ENCODE data around the gene NBPF9.
A peak's percentile ranks its signal among the peaks of the same experiment; 100 is the strongest.
"Not testable (repeated sequence)": the region's sequence is repeated elsewhere in the genome, so short reads cannot be mapped to it uniquely, and the experiment has no call there.

The NBPF9 gene

GRCh38 chr1:149103109-149104081, at the start of gene NBPF9:
NBPF9 (minus strand) TSS chr1:149103551; CDS start chr1:149082139, 21,412 bp downstream.
- peak; percentile 51 for DNase-seq

- not testable (repeated sequence) for DNase-seq
These were observed 46.6 kb upstream of the NBPF9 start for GRCh38 chr1:149149909-149150308.

- DNase-seq: not testable (repeated sequence)
These were observed 34.2 kb upstream of the NBPF9 start for GRCh38 chr1:149137585-149137984.

GRCh38 chr1:149130938-149131337, 27.6 kb upstream of the NBPF9 start:
- DNase-seq: not testable (repeated sequence)

- DNase-seq: not testable (repeated sequence)
These were observed 25.9 kb upstream of the NBPF9 start for GRCh38 chr1:149129245-149129644.

GRCh38 chr1:149126555-149127145, 23.3 kb upstream of the NBPF9 start:
- DNase-seq: not testable (repeated sequence)

GRCh38 chr1:149123948-149124926, 20.9 kb upstream of the NBPF9 start:
- not testable (repeated sequence) for DNase-seq

- DNase-seq: not testable (repeated sequence)
These were observed 9.5 kb upstream of the NBPF9 start for GRCh38 chr1:149112828-149113227.

GRCh38 chr1:149110343-149110742, 7.0 kb upstream of the NBPF9 start:
- DNase-seq: not testable (repeated sequence)

- DNase-seq: not testable (repeated sequence)
These were observed 777 bp downstream of the NBPF9 start for GRCh38 chr1:149102574-149102973.

- not testable (repeated sequence) for DNase-seq
These were observed 5.1 kb downstream of the NBPF9 start for GRCh38 chr1:149098276-149098675.

- not testable (repeated sequence) for DNase-seq
These were observed 10.2 kb downstream of the NBPF9 start for GRCh38 chr1:149093155-149093554.

- DNase-seq: not testable (repeated sequence)
These were observed 27.7 kb downstream of the NBPF9 start for GRCh38 chr1:149075505-149076127.

GRCh38 chr1:149064611-149065010, 38.7 kb downstream of the NBPF9 start:
- DNase-seq: not testable (repeated sequence)

GRCh38 chr1:149043056-149043455, 60.3 kb downstream of the NBPF9 start:
- DNase-seq: not testable (repeated sequence)

- DNase-seq: not testable (repeated sequence)
These were observed 69.4 kb downstream of the NBPF9 start for GRCh38 chr1:149033916-149034315.

GRCh38 chr1:149024327-149024726, 79.0 kb downstream of the NBPF9 start:
- not testable (repeated sequence) for DNase-seq

GRCh38 chr1:149018577-149018976, 84.8 kb downstream of the NBPF9 start:
- not testable (repeated sequence) for DNase-seq

GRCh38 chr1:149016626-149017025, 86.7 kb downstream of the NBPF9 start:
- DNase-seq: not testable (repeated sequence)

GRCh38 chr1:149015522-149015921, 87.8 kb downstream of the NBPF9 start:
- not testable (repeated sequence) for DNase-seq

- DNase-seq: not testable (repeated sequence)
These were observed 89.8 kb downstream of the NBPF9 start for GRCh38 chr1:149013513-149013912.

GRCh38 chr1:149012599-149012998, 90.8 kb downstream of the NBPF9 start:
- DNase-seq: not testable (repeated sequence)
